HepG2 (cell line): ENCODE data around the gene FIBCD1. TPM values are rescaled to one million over a fixed set of nuclear protein-coding genes. Genes with fewer than 3 reads are reported as not detected.

Source experiments
- ATAC-seq: fragments of 200-7000 bp; cut with Tn5 transposase; 3 replicates; pipeline ENCODE4 v1.9.1; 2020; ENCODE audit warnings: mild to moderate bottlenecking, moderate library complexity
- BruUV-seq: library from RNA; stranded (reverse); fragments of 400-500 nt; replicated peaks from 2 replicates; lab custom pipeline; 2021; lab: Mats Ljungman, UMichigan
- CTCF ChIA-PET: fragments of 300-600 bp; formaldehyde crosslinking; extraction: SDS; loops from one replicate; lab custom pipeline; 2021; ENCODE audit warnings: low total read pairs, inconsistent platforms, low intra/inter-chr PET ratio; lab: Yijun Ruan, JAX
- POLR2A ChIA-PET: fragments of 350-600 bp; sonication (Branson Sonifier 250); formaldehyde crosslinking; loops from one replicate; lab custom pipeline; 2020; ENCODE audit warnings: antibody characterized with exemption, inconsistent platforms; lab: Yijun Ruan, JAX
- DNase-seq: peaks from one replicate; pipeline ENCODE4 v3.0.0-alpha.2; 2015; ENCODE audit warnings: low spot score
- FAIRE-seq: peaks from 3 replicates; lab custom pipeline; 2011; peaks lifted over from hg19 to GRCh38; lab: Jason Lieb, UNC
- H2AFZ ChIP-seq: one replicate; pipeline ENCODE4 v1.6.1; 2011; ENCODE audit warnings: low read length, inconsistent platforms
- H3K27ac ChIP-seq: fragments of 300-600 bp; 3 replicates; pipeline ENCODE4 v1.8.0; 2011; ENCODE audit warnings: mixed run types, mild to moderate bottlenecking, mixed read lengths, low read length, inconsistent platforms; ENCODE audit not compliant: insufficient read depth; ENCODE audit errors: extremely low read length
- H3K27me3 ChIP-seq, 2 experiments: fragments of 200-600 bp in 1 of 2; 2 replicates in 1 of 2; 3 replicates in 1 of 2; pipeline versions ENCODE4 v1.6.0 to v1.8.0; 2011; ENCODE audit warnings: low read length in 2 of 2, mild to moderate bottlenecking in 2 of 2, moderate library complexity in 2 of 2, inconsistent platforms in 1 of 2; ENCODE audit not compliant: insufficient read depth in 2 of 2, control insufficient read depth in 1 of 2
- H3K36me3 ChIP-seq, 2 experiments: fragments of 200-600 bp in 1 of 2; replicated peaks in 1 of 2; 2 replicates in 1 of 2; 3 replicates in 1 of 2; pipeline versions ENCODE4 v1.5.1 to v1.8.0; 2011; ENCODE audit warnings: low read length in 2 of 2, inconsistent platforms in 1 of 2; ENCODE audit not compliant: insufficient read depth in 2 of 2, control insufficient read depth in 1 of 2
- H3K4me1 ChIP-seq: 2 replicates; pipeline ENCODE4 v1.5.1; 2012; ENCODE audit warnings: low read length, inconsistent platforms; ENCODE audit not compliant: insufficient read depth
- H3K4me2 ChIP-seq: 2 replicates; pipeline ENCODE4 v1.6.0; 2011; ENCODE audit warnings: low read depth, low read length, inconsistent platforms
- H3K4me3 ChIP-seq, 3 experiments: fragments of 200-600 bp in 1 of 3; sonication (generic), shearing (Covaris generic) in 1 of 3; replicated peaks in 1 of 3; 2 replicates each; pipeline ENCODE4 v1.5.1; 2011 to 2016; ENCODE audit warnings: low read length in 3 of 3, inconsistent platforms in 2 of 3, low read depth in 2 of 3, mild to moderate bottlenecking in 2 of 3, control low read depth in 1 of 3, mixed read lengths in 1 of 3; ENCODE audit not compliant: insufficient read depth in 1 of 3
- H3K79me2 ChIP-seq: one replicate; pipeline ENCODE4 v1.6.1; 2011; ENCODE audit warnings: low read length, inconsistent platforms; ENCODE audit not compliant: insufficient read depth
- H3K9ac ChIP-seq: 2 replicates; pipeline ENCODE4 v1.6.0; 2011; ENCODE audit warnings: mild to moderate bottlenecking, low read depth, low read length, inconsistent platforms; ENCODE audit not compliant: insufficient read depth
- H3K9me3 ChIP-seq: 2 replicates; pipeline ENCODE4 v1.5.1; 2012; ENCODE audit warnings: mild to moderate bottlenecking, low read length
- H4K20me1 ChIP-seq: 2 replicates; pipeline ENCODE4 v1.6.0; 2011; ENCODE audit warnings: inconsistent platforms, mild to moderate bottlenecking, low read length, moderate library complexity; ENCODE audit not compliant: insufficient read depth
- CEBPB ChIP-seq: IDR thresholded peaks from 2 replicates; pipeline ENCODE4 v1.6.1; 2011; ENCODE audit warnings: low read depth, low read length, improper control_type of control experiment, borderline replicate concordance
- HNRNPL ChIP-seq: fragments of 200-400 bp; formaldehyde crosslinking; IDR thresholded peaks from 2 replicates; pipeline ENCODE4 v1.6.1; 2017; ENCODE audit warnings: mild to moderate bottlenecking, low read depth, low read length
- KAT2B ChIP-seq: fragments of 150-350 bp; IDR thresholded peaks from 2 replicates; pipeline ENCODE4 v1.6.1; 2014; ENCODE audit warnings: low read depth, low read length, borderline replicate concordance
- PCBP1 ChIP-seq: fragments of 200-400 bp; formaldehyde crosslinking; IDR thresholded peaks from 2 replicates; pipeline ENCODE4 v1.6.1; 2017; ENCODE audit warnings: mild to moderate bottlenecking, low read depth, low read length, borderline replicate concordance
- ZFYVE20 ChIP-seq: sonication (generic); formaldehyde crosslinking; IDR thresholded peaks from 2 replicates; pipeline ENCODE4 v1.8.0; 2023; ENCODE audit warnings: low read depth, mild to moderate bottlenecking, moderate library complexity, missing genetic modification reagents, borderline replicate concordance
- ZNF354B ChIP-seq: sonication (generic); formaldehyde crosslinking; IDR thresholded peaks from 2 replicates; pipeline ENCODE4 v1.8.0; 2022; ENCODE audit warnings: mild to moderate bottlenecking, missing genetic modification reagents
- ZNF382 ChIP-seq: sonication (generic); formaldehyde crosslinking; IDR thresholded peaks from 2 replicates; pipeline ENCODE4 v1.5.0; 2020; ENCODE audit warnings: missing genetic modification reagents, mild to moderate bottlenecking, borderline replicate concordance
- ZNF552 ChIP-seq: sonication (generic); formaldehyde crosslinking; IDR thresholded peaks from 2 replicates; pipeline ENCODE4 v1.9.0; 2022; ENCODE audit warnings: missing genetic modification reagents, mild to moderate bottlenecking, borderline replicate concordance
- WGBS: methylation state at CpG from one replicate; pipeline ENCODE4 v1.1.6; 2017; ENCODE audit warnings: low lambda C conversion rate; 5-methylcytosine and 5-hydroxymethylcytosine counted together
- in situ Hi-C: cut with HindIII; loops from 2 replicates; pipeline ENCODE4 v1.10.0; 2017; ENCODE audit warnings: low pct_unique_long_range_greater_than_20kb; ENCODE audit not compliant: extremely low pct_ligation_motif_present
- intact Hi-C: fragments of 100-400 bp; cut with micrococcal nuclease; formaldehyde crosslinking; loops from one replicate; pipeline ENCODE4 v1.10.0; 2022; ENCODE audit not compliant: unreplicated experiment
- polyA plus RNA-seq, 8 experiments: library from polyadenylated mRNA; depleted of rRNA in 3 of 8; stranded (reverse) in 7 of 8; unstranded in 1 of 8; fragments of >200 nt; fragmentation: Illumina TruSeq in 4 of 8; extraction: Trizol in 4 of 8; gene quantifications; 2 replicates each; pipeline versions ENCODE4 v1.2.1 to v1.2.3, GENCODE V29; 2011 to 2016; ENCODE audit warnings: low read depth in 4 of 8, missing spikeins in 1 of 8, mixed read lengths in 1 of 8; ENCODE audit not compliant: insufficient read depth in 1 of 8
- total RNA-seq, 5 experiments: library from RNA; depleted of rRNA; stranded (reverse); fragments of >200 nt; fragmentation: Illumina TruSeq; extraction: Trizol; gene quantifications; 2 replicates each; pipeline ENCODE4 v1.2.3, GENCODE V29; 2016; ENCODE audit warnings: low read depth in 1 of 5
- TF ChIP-seq, protein P1 (sequence below): fragments of 450-650 bp; IDR thresholded peaks from 2 replicates; pipeline ENCODE4 v1.6.1; 2016

The FIBCD1 gene
- total and polyA plus RNA-seq, 2 of the 13 experiments (the other 11 are each of a cell fraction or from before 2014, with no cell fraction given): 0.55 to 0.89 TPM

DNA sequence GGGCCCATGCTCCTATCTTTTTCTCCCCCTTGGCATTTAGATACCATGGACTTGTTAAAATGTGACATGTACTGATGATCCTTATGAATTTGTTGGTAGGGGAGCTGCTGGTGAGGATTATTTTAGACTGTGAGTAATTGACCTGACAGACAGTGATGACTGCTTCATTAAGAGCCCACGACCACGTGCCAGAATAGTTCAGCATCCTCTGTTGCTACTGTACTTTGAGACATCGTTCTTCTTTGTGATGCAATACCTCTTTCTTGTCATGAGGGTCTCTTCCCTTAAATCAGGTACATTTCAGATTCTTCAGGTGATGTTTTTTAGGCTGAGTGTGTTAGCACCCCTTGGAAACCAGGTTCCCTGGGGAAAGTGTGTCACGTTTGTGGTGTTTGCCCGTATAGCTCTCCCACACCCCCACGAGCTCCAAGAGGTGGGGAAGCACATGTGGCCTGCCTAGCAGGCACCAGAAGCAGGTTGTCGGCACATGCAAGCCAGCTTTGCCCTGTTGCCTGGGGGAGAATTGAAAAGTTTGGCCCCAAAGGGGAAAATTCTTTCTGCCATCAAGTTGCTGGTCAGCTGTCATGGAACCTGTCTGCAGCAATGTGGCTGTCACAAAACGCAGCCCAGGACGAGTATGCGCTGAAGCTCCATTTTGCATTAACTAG, 67.5 kb downstream of the FIBCD1 start:
- in situ Hi-C loops (no loop called here), intact Hi-C loops (loop anchor here (2.0 kb wide), 1 partner anchor 127 kb away; no protein-coding TSS in a partner anchor)
- no TSS peak for BruUV-seq
- Histone ChIP-seq H3K9ac (no peak overlapping the region), H4K20me1 (peaks cover 16% of the 10 kb centered on the region), H2AFZ (no peak overlapping the region), H3K27ac (no peak overlapping the region), H3K4me1 (peaks cover 24% of the 10 kb centered on the region), H3K27me3 (no peaks in the 10 kb centered on the region), H3K4me2 (no peak overlapping the region), H3K36me3 (peaks cover 26 to 73% of the 10 kb centered on the region in 2 experiments), H3K4me3 (no peak overlapping the region), H3K9me3 (no peaks in the 10 kb centered on the region), H3K79me2 (no peaks in the 10 kb centered on the region)
- WGBS: 97% methylated on average over 10 of the region's 10 CpGs
- ATAC-seq (no peak), DNase-seq (no peak), FAIRE-seq (no peak)
- ChIA-PET CTCF (no interaction called here), POLR2A (no interaction called here)
- TF ChIP-seq ZNF552 (CRISPR knock-in tag): no peak
- no peak for TF ChIP-seq KAT2B
- TF ChIP-seq ZNF382: no peak
- TF ChIP-seq ZFYVE20 (CRISPR knock-in tag): no peak
- TF ChIP-seq HNRNPL: no peak
- TF ChIP-seq PCBP1: no peak
- no peak for TF ChIP-seq ZNF354B (CRISPR knock-in tag)
- TF ChIP-seq, protein P1, sequence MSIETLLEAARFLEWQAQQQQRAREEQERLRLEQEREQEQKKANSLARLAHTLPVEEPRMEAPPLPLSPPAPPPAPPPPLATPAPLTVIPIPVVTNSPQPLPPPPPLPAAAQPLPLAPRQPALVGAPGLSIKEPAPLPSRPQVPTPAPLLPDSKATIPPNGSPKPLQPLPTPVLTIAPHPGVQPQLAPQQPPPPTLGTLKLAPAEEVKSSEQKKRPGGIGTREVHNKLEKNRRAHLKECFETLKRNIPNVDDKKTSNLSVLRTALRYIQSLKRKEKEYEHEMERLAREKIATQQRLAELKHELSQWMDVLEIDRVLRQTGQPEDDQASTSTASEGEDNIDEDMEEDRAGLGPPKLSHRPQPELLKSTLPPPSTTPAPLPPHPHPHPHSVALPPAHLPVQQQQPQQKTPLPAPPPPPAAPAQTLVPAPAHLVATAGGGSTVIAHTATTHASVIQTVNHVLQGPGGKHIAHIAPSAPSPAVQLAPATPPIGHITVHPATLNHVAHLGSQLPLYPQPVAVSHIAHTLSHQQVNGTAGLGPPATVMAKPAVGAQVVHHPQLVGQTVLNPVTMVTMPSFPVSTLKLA: peak; percentile 75
- TF ChIP-seq CEBPB: peak; percentile 61; the same call in 1 of the 2 replicates
